Left ventricle myocardium inferior (tissue), 1 donor: ENCODE data around the gene LDB3. TPM values are rescaled to one million over a fixed set of nuclear protein-coding genes. Genes with fewer than 3 reads are reported as not detected.

Source experiments
- DNase-seq: peaks from one replicate; pipeline ENCODE4 v3.0.0-alpha.2; 2020
- H3K27ac ChIP-seq: fragments of 200-600 bp; replicated peaks from 2 replicates; pipeline ENCODE4 v1.8.0; 2021
- H3K27me3 ChIP-seq: fragments of 200-600 bp; 2 replicates; pipeline ENCODE4 v1.8.0; 2021; ENCODE audit warnings: low read depth
- H3K36me3 ChIP-seq: fragments of 200-600 bp; 2 replicates; pipeline ENCODE4 v1.8.0; 2021
- H3K4me1 ChIP-seq: fragments of 200-600 bp; 2 replicates; pipeline ENCODE4 v1.8.0; 2021
- H3K4me3 ChIP-seq: fragments of 200-600 bp; 2 replicates; pipeline ENCODE4 v1.8.0; 2021; ENCODE audit warnings: mild to moderate bottlenecking, moderate library complexity
- H3K9me3 ChIP-seq: fragments of 200-600 bp; replicated peaks from 2 replicates; pipeline ENCODE4 v1.8.0; 2021
- CTCF ChIP-seq: fragments of 200-600 bp; IDR thresholded peaks from 2 replicates; pipeline ENCODE4 v1.8.0; 2021; ENCODE audit warnings: antibody characterized with exemption, mild to moderate bottlenecking, borderline replicate concordance
- intact Hi-C: fragments of 100-400 bp; cut with micrococcal nuclease; formaldehyde crosslinking; loops from one replicate; pipeline ENCODE4 v1.11.0; 2022
- long read RNA-seq: library from polyadenylated mRNA; unstranded; transcript quantifications from one replicate; pipeline ENCODE4 v2.0.0, GENCODE V29; 2021
- total RNA-seq: library from RNA; stranded (reverse); fragmentation: NEBNext Ultra II Directional; extraction: Animal tissue kit (Norgen Biotek cat#: 25700); gene quantifications from one replicate; pipeline ENCODE4 v1.2.1, GENCODE V29; 2021
- donor health status: DM: no; HTN: yes; CAD: no; lungs with severe emphysema.

LDB3 gene
- 1,542 TPM for total RNA-seq
- long read RNA-seq, full-length matches to known transcripts: 28 of 1,733 reads
- long read RNA-seq, partial matches to known transcripts: 671 of 1,733 reads
- long read RNA-seq, other reads (novel, unspliced or antisense): 1,034 of 1,733 reads

GRCh38 chr10:86668297-86669165, at the start of gene LDB3:
LDB3 (plus strand) TSS chr10:86668511; CDS start chr10:86668692, 181 bp downstream.
- Histone ChIP-seq H3K9me3 (no peaks in the 10 kb centered on the region), H3K27ac (peak within 1 kb of the TSS; percentile 98), H3K4me1 (peaks cover 83% of the 10 kb centered on the region), H3K4me3 (peak within 1 kb of the TSS; percentile 77), H3K27me3 (peaks cover 9% of the 10 kb centered on the region), H3K36me3 (peaks cover 39% of the 10 kb centered on the region)
- DNase-seq: peak; percentile 80
- intact Hi-C loops: no loop called here
- no peak for TF ChIP-seq CTCF

- DNase-seq: no peak
- Histone ChIP-seq H3K9me3 (no peaks in the 10 kb centered on the region), H3K36me3 (no peaks in the 10 kb centered on the region), H3K4me1 (peaks cover 32% of the 10 kb centered on the region), H3K27me3 (peaks cover 33% of the 10 kb centered on the region), H3K27ac (no peak overlapping the region), H3K4me3 (no peak overlapping the region)
- intact Hi-C loops: no loop called here
- no peak for TF ChIP-seq CTCF
Measured at GRCh38 chr10:86628311-86628710, 40.0 kb upstream of the LDB3 start.

- no peak for TF ChIP-seq CTCF
- DNase-seq: peak; percentile 46
- Histone ChIP-seq H3K4me1 (peaks cover 32% of the 10 kb centered on the region), H3K4me3 (no peak overlapping the region), H3K36me3 (no peaks in the 10 kb centered on the region), H3K27me3 (peaks cover 49% of the 10 kb centered on the region), H3K27ac (peak overlapping the region; percentile 61), H3K9me3 (no peaks in the 10 kb centered on the region)
- intact Hi-C loops: no loop called here
Measured at GRCh38 chr10:86630079-86630478, 38.2 kb upstream of the LDB3 start.

GRCh38 chr10:86632009-86632800, 36.1 kb upstream of the LDB3 start:
- Histone ChIP-seq H3K4me3 (peak overlapping the region; percentile 61), H3K36me3 (no peaks in the 10 kb centered on the region), H3K9me3 (no peaks in the 10 kb centered on the region), H3K27ac (peak overlapping the region; percentile 75), H3K27me3 (peaks cover 51% of the 10 kb centered on the region), H3K4me1 (peaks cover 32% of the 10 kb centered on the region)
- intact Hi-C loops: no loop called here
- TF ChIP-seq CTCF: peak; percentile 54
- peak; percentile 58 for DNase-seq

- intact Hi-C loops: no loop called here
- no peak overlapping the region for H3K4me3 ChIP-seq
- peak overlapping the region; percentile 75 for H3K27ac ChIP-seq
Measured at GRCh38 chr10:86632951-86633350, 35.4 kb upstream of the LDB3 start.

More at GRCh38 chr10:86632951-86633350, 35.4 kb upstream of the LDB3 start:
- TF ChIP-seq CTCF: no peak
- H3K9me3 ChIP-seq: no peaks in the 10 kb centered on the region
- H3K4me1 ChIP-seq: peaks cover 32% of the 10 kb centered on the region
- H3K27me3 ChIP-seq: peaks cover 51% of the 10 kb centered on the region
- H3K36me3 ChIP-seq: no peaks in the 10 kb centered on the region
- no peak for DNase-seq
